Mesendoderm (in vitro differentiated cells): Measurements from ENCODE around the gene MLYCD.

ENCODE experiments used
- DNase-seq: peaks from one replicate; pipeline ENCODE4 v3.0.0; 2013
- H2AK5ac ChIP-seq: 2 replicates; pipeline ENCODE4 v1.6.1; 2013; ENCODE audit warnings: low read length, inconsistent platforms
- H2BK120ac ChIP-seq: 2 replicates; pipeline ENCODE4 v1.6.1; 2013; ENCODE audit warnings: low read depth, mild to moderate bottlenecking, low read length, moderate library complexity, mixed read lengths
- H2BK15ac ChIP-seq: replicated peaks from 2 replicates; pipeline ENCODE4 v1.6.1; 2013; ENCODE audit warnings: low read depth, mild to moderate bottlenecking, moderate library complexity
- H2BK5ac ChIP-seq: 2 replicates; pipeline ENCODE4 v1.6.1; 2013; ENCODE audit warnings: low read length, inconsistent platforms
- H3K18ac ChIP-seq: 2 replicates; pipeline ENCODE4 v1.6.1; 2013; ENCODE audit warnings: mild to moderate bottlenecking, low read length, mixed read lengths
- H3K23ac ChIP-seq: one replicate; pipeline ENCODE4 v1.6.1; 2013; ENCODE audit warnings: low read length
- H3K27ac ChIP-seq: 2 replicates; pipeline ENCODE4 v1.5.1; 2013; ENCODE audit warnings: low read depth, mild to moderate bottlenecking, inconsistent platforms, low read length, moderate library complexity
- H3K27me3 ChIP-seq: 2 replicates; pipeline ENCODE4 v1.6.1; 2013; ENCODE audit warnings: low read length, control low read depth, mild to moderate bottlenecking, inconsistent platforms; ENCODE audit not compliant: insufficient read depth, poor library complexity
- H3K36me3 ChIP-seq: 2 replicates; pipeline ENCODE4 v1.6.1; 2013; ENCODE audit warnings: low read length, inconsistent platforms; ENCODE audit not compliant: control insufficient read depth, insufficient read depth
- H3K4ac ChIP-seq: one replicate; pipeline ENCODE4 v1.6.1; 2013; ENCODE audit warnings: low read depth, mild to moderate bottlenecking, low read length, moderate library complexity
- H3K4me1 ChIP-seq: 2 replicates; pipeline ENCODE4 v1.6.1; 2013; ENCODE audit warnings: low read depth, low read length, inconsistent platforms; ENCODE audit not compliant: control insufficient read depth
- H3K4me2 ChIP-seq: 2 replicates; pipeline ENCODE4 v1.6.1; 2013; ENCODE audit warnings: low read length
- H3K4me3 ChIP-seq: 2 replicates; pipeline ENCODE4 v1.5.1; 2013; ENCODE audit warnings: mild to moderate bottlenecking, low read length
- H3K56ac ChIP-seq: one replicate; pipeline ENCODE4 v1.6.1; 2013; ENCODE audit warnings: low read length
- H3K79me1 ChIP-seq: 2 replicates; pipeline ENCODE4 v1.6.1; 2013; ENCODE audit warnings: low read length, inconsistent platforms
- H3K79me2 ChIP-seq: 2 replicates; pipeline ENCODE4 v1.6.1; 2013; ENCODE audit warnings: mild to moderate bottlenecking, low read length; ENCODE audit not compliant: control insufficient read depth, insufficient read depth
- H3K9ac ChIP-seq: 2 replicates; pipeline ENCODE4 v1.6.1; 2013; ENCODE audit warnings: low read length, inconsistent platforms
- H4K5ac ChIP-seq: one replicate; pipeline ENCODE4 v1.6.1; 2013; ENCODE audit warnings: low read length
- H4K8ac ChIP-seq: one replicate; pipeline ENCODE4 v1.6.1; 2013; ENCODE audit warnings: low read depth, mild to moderate bottlenecking, control low read depth, low read length, moderate library complexity
- whole genome bisulfite sequencing: extraction: QIAGEN DNeasy Blood & Tissue Kit; methylation state at CpG from one replicate; pipeline ENCODE4 v1.1.7; 2013; ENCODE audit warnings: low lambda C conversion rate, missing lambda C conversion rate; ENCODE audit not compliant: insufficient coverage; ENCODE audit errors: extremely low coverage; 5-methylcytosine and 5-hydroxymethylcytosine counted together

Gene MLYCD

DNA sequence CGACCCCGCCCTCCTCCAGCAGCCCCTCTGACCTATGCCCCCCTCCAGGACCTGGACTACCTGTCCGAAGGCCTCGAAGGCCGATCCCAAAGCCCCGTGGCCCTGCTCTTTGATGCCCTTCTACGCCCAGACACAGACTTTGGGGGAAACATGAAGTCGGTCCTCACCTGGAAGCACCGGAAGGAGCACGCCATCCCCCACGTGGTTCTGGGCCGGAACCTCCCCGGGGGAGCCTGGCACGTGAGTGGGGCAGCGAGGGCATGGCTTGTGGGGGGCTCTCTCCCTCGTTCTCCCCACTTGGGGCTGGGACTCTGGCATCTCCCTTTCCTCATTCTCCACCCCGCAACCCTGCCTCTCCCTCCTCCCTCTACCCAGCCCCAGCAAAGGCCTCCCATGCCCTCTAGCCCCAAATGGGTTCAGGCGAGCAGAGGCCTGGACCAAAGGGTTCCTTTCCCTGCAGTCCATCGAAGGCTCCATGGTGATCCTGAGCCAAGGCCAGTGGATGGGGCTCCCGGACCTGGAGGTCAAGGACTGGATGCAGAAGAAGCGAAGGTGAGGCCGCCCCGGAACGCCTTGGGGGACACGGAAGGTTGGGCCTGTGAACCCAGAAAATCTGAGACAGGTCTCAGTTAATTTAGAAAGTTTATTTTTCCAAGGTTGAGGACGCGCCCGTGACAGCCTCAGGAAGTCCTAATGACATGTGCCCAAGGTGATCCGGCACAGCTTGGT, 61.8 kb downstream of the MLYCD start:
- Histone ChIP-seq H3K9ac (no peak overlapping the region), H3K36me3 (no peaks in the 10 kb centered on the region), H3K27ac (no peak overlapping the region), H3K79me2 (no peaks in the 10 kb centered on the region), H3K18ac (no peak overlapping the region), H2BK5ac (no peak overlapping the region), H3K4me2 (no peak overlapping the region), H4K5ac (no peak overlapping the region), H4K8ac (no peak overlapping the region), H2AK5ac (no peak overlapping the region), H2BK15ac (no peak overlapping the region), H3K79me1 (no peaks in the 10 kb centered on the region), H3K27me3 (no peaks in the 10 kb centered on the region), H3K4ac (no peak overlapping the region), H3K4me3 (no peak overlapping the region), H3K4me1 (no peaks in the 10 kb centered on the region), H3K56ac (peak overlapping the region; percentile 50), H3K23ac (no peak overlapping the region), H2BK120ac (no peak overlapping the region)
- DNase-seq, result no peak
- WGBS, result no CpG with 5 or more reads among the region's 29 CpGs

DNA sequence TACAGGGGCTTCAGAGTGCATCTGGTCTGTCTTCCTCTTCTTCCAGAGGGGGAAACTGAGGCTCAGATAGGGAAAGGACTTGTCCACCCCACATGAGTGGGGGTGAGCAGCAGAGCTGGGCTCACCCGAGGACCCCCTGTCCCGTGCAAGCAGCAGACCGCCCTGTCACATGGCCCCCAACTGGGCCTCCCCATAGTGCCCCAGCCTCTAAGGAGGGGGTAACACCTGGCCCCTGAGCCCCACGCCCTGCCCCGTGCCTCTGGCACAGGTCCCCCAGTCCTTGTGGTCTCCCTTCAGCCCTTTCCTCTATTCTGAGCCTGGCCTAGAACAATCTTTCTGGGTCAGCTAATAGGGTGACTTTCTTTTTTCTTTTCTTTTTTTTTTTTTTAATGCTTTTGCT, 62.7 kb downstream of the MLYCD start:
- H2BK5ac ChIP-seq, result no peak overlapping the region
- H3K56ac ChIP-seq, result no peak overlapping the region
- no peak overlapping the region for H3K27ac ChIP-seq
- H4K8ac ChIP-seq, result no peak overlapping the region
- H3K79me1 ChIP-seq, result no peaks in the 10 kb centered on the region
- H3K4me2 ChIP-seq, result no peak overlapping the region
- H3K4me1 ChIP-seq, result no peaks in the 10 kb centered on the region
- H3K27me3 ChIP-seq, result no peaks in the 10 kb centered on the region
- no peak overlapping the region for H3K18ac ChIP-seq
- H2BK120ac ChIP-seq, result no peak overlapping the region
- no peak overlapping the region for H2BK15ac ChIP-seq
- no peak for DNase-seq
- H4K5ac ChIP-seq, result no peak overlapping the region
- no peak overlapping the region for H3K23ac ChIP-seq
- no peak overlapping the region for H3K4me3 ChIP-seq
- no peak overlapping the region for H3K9ac ChIP-seq
- no CpG with 5 or more reads among the region's 5 CpGs for WGBS
- no peak overlapping the region for H3K4ac ChIP-seq
- no peak overlapping the region for H2AK5ac ChIP-seq
- H3K36me3 ChIP-seq, result no peaks in the 10 kb centered on the region
- H3K79me2 ChIP-seq, result no peaks in the 10 kb centered on the region

DNA sequence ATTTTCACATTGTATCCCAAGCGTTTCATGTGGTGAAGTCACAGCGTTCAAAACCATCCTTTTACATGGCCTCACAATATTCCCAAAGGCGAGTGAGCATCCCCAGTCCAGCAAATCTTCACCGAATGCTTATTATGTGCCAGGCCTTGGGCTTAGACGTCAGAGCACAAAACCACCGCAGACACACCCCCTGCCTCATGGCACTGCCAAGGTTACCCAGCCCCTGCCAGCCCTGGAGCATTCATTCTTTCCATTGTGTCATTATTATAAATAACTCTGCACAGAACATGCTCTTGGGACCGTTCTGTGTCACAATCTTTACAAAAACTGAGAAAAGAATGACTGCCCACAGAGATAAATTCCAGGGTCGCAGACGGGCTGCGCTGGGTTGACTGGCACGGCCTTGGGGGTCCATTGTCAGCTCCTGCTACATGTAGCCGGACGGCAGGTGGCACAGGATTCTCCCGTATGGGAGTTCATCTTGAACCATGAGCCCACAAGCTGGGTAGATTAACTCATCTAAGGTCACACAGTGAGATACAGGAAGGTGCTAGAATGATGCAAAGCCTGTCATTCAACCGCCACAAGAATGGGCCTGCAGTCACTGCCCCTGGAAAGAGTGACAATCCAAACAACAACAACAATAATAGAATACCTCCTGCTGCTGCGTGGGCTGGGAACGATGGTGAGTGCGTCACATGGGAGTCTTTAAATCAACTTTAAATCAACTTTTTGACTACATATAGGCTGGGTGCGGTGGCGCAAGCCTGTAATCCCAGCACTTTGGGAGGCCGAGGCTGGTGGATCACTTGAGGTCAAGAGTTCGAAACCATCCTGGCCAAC, 64.6 kb downstream of the MLYCD start:
- Histone ChIP-seq H4K8ac (no peak overlapping the region), H3K36me3 (no peaks in the 10 kb centered on the region), H3K79me1 (no peaks in the 10 kb centered on the region), H3K23ac (no peak overlapping the region), H2BK5ac (no peak overlapping the region), H3K27me3 (no peaks in the 10 kb centered on the region), H3K4ac (no peak overlapping the region), H3K4me3 (no peak overlapping the region), H2BK120ac (no peak overlapping the region), H3K4me2 (no peak overlapping the region), H2AK5ac (no peak overlapping the region), H2BK15ac (no peak overlapping the region), H3K18ac (no peak overlapping the region), H3K9ac (no peak overlapping the region), H3K56ac (no peak overlapping the region), H3K27ac (no peak overlapping the region), H3K4me1 (no peaks in the 10 kb centered on the region), H3K79me2 (no peaks in the 10 kb centered on the region), H4K5ac (no peak overlapping the region)
- no peak for DNase-seq
- WGBS, result no CpG with 5 or more reads among the region's 22 CpGs

DNA sequence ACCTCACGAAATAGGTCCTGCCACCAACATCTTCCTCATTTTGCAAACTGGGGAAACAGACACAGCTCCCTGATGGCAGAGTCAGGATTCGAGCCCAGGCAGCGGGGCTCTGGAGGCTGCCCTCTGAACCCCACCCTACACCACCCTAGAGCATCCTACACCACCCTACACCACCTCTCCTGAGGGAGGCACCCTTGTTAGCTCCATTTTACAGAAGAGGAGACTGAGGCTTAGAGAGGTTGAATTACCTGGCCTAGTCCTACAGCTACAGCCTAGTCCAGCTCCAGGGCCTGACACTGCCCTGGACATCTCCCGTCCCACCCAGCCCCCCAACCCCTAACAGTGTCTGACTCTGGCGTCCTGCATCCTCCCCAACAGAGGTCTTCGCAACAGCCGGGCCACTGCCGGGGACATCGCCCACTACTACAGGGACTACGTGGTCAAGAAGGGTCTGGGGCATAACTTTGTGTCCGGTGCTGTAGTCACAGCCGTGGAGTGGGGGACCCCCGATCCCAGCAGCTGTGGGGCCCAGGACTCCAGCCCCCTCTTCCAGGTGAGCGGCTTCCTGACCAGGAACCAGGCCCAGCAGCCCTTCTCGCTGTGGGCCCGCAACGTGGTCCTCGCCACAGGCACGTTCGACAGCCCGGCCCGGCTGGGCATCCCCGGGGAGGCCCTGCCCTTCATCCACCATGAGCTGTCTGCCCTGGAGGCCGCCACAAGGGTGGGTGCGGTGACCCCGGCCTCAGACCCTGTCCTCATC, 65.9 kb downstream of the MLYCD start:
- no peaks in the 10 kb centered on the region for H3K79me2 ChIP-seq
- H2BK120ac ChIP-seq, result no peak overlapping the region
- H3K9ac ChIP-seq, result no peak overlapping the region
- no peak overlapping the region for H4K5ac ChIP-seq
- H3K56ac ChIP-seq, result no peak overlapping the region
- no peak overlapping the region for H3K27ac ChIP-seq
- H4K8ac ChIP-seq, result no peak overlapping the region
- H2AK5ac ChIP-seq, result no peak overlapping the region
- no peaks in the 10 kb centered on the region for H3K79me1 ChIP-seq
- no peak overlapping the region for H3K4me2 ChIP-seq
- no peak overlapping the region for H3K18ac ChIP-seq
- H3K23ac ChIP-seq, result no peak overlapping the region
- no peaks in the 10 kb centered on the region for H3K4me1 ChIP-seq
- no peak for DNase-seq
- no peak overlapping the region for H2BK5ac ChIP-seq
- peaks cover 3% of the 10 kb centered on the region for H3K27me3 ChIP-seq
- H3K4ac ChIP-seq, result no peak overlapping the region
- no peaks in the 10 kb centered on the region for H3K36me3 ChIP-seq
- H2BK15ac ChIP-seq, result no peak overlapping the region
- H3K4me3 ChIP-seq, result no peak overlapping the region
- WGBS, result no CpG with 5 or more reads among the region's 26 CpGs

DNA sequence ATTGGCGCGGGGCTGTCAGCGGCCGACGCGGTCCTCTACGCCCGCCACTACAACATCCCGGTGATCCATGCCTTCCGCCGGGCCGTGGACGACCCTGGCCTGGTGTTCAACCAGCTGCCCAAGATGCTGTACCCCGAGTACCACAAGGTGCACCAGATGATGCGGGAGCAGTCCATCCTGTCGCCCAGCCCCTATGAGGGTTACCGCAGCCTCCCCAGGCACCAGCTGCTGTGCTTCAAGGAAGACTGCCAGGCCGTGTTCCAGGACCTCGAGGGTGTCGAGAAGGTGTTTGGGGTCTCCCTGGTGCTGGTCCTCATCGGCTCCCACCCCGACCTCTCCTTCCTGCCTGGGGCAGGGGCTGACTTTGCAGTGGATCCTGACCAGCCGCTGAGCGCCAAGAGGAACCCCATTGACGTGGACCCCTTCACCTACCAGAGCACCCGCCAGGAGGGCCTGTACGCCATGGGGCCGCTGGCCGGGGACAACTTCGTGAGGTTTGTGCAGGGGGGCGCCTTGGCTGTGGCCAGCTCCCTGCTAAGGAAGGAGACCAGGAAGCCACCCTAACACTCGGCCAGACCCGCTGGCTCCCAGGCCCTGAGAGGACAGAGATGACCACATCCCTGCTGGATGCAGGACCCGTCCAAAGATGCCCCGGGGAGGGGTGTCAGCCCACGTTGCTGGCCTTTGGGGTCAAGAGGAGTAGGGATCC, 66.7 kb downstream of the MLYCD start:
- WGBS, result no CpG with 5 or more reads among the region's 36 CpGs
- no peak overlapping the region for H2BK15ac ChIP-seq
- H2BK120ac ChIP-seq, result no peak overlapping the region
- no peak overlapping the region for H3K4me2 ChIP-seq
- H3K9ac ChIP-seq, result no peak overlapping the region
- H2AK5ac ChIP-seq, result no peak overlapping the region
- H3K27me3 ChIP-seq, result peaks cover 3% of the 10 kb centered on the region
- no peaks in the 10 kb centered on the region for H3K79me2 ChIP-seq
- H3K36me3 ChIP-seq, result no peaks in the 10 kb centered on the region
- no peaks in the 10 kb centered on the region for H3K4me1 ChIP-seq
- H3K4me3 ChIP-seq, result no peak overlapping the region
- no peak overlapping the region for H4K5ac ChIP-seq
- DNase-seq, result no peak
- H3K23ac ChIP-seq, result no peak overlapping the region
- no peaks in the 10 kb centered on the region for H3K79me1 ChIP-seq
- H3K18ac ChIP-seq, result no peak overlapping the region
- H3K27ac ChIP-seq, result no peak overlapping the region
- H4K8ac ChIP-seq, result no peak overlapping the region
- H2BK5ac ChIP-seq, result no peak overlapping the region
- no peak overlapping the region for H3K56ac ChIP-seq
- H3K4ac ChIP-seq, result no peak overlapping the region
